ENCODE measurements around the gene DEDD2.

The DEDD2 gene

DNA sequence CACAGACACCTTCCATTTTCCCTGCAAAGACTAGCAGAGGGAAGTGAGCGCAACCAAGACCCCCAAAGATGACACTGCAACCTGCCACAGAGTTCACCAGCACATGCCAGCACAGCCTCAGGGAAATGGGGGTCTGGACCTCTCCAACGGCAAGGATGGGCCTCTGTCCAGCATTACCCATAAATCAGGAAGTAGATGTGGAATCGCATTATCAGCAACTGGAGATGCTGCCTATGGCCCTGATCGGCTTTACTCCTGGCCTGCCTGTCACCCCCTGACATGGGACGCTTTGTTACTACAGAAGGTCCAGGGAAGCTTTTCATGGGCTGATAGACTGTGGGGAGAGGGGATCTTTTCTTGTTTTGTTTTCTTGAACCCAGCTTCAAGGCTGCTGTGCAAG lies 43.8 kb downstream of the DEDD2 start:
- no peak for DNase-seq (ENCODE audit: low read depth, low spot score)

- no peak for DNase-seq (ENCODE audit: low read depth, low spot score)
These were observed 45.2 kb downstream of the DEDD2 start for GRCh38 chr19:42172261-42172660.

- no peak for DNase-seq (ENCODE audit: low read depth, low spot score)
These were observed 46.8 kb downstream of the DEDD2 start for GRCh38 chr19:42170715-42171114.

- DNase-seq (ENCODE audit: low read depth, low spot score), result no peak
These were observed 47.7 kb downstream of the DEDD2 start for GRCh38 chr19:42169486-42170413.

DNA sequence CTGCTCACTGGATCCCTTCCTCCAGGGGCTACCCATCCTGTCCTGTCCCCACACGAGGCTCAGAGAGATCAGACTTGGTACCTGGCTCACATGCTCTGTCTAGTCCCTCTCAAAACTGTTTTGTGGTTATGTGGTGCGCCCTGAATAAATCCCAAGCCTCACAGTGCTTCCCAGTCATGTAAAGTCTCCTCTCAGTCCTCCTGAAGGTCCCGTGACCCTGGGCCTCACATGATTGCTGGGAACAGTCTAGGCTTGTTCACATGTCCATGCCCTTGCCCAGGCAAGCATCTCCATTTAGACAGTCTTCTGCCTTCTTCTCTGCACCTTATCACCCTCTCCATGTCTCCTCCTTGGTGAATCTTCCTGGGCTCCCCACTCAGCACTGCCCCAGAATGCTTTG lies 49.3 kb downstream of the DEDD2 start:
- DNase-seq (ENCODE audit: low read depth, low spot score), result no peak

DNA sequence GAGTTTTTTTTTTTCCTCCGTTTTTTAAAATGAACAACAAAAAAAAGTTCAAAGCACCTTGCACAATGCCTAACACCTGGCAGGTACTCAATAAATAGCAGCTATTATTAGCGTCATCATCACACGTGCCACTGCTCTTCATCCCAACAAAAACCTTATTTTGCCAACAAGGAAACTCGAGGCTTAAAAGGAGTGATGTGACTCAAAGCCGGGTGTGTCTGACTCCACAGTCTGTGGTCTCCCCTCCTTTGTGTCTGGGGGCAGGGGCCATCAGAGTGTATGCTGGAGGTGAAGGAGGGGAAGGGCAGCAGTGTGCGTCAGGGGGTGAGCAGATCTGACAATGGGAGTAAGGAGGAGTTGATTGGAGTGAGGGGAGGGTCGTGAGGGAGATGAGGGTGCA lies 51.2 kb downstream of the DEDD2 start:
- DNase-seq (ENCODE audit: low read depth, low spot score), result no peak

DNA sequence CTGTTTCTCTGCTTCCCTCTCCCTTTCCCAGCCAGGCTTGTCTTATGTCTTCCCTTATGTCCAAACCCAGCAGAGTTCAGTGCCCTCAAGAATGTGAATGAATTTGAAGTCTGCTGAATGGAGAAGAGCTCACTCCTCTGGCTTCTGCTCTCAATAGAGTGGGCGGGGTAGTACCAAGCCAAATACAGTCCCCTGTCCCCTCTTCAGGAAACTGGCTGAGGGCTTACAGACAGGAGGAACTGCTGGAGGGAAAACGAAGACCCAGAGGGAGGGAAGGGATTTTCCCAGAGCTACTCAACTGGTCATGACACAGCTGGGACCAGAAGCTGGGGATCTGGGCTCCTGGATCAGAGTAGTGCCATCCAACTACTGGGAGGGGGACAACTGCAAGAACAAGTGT lies 52.3 kb downstream of the DEDD2 start:
- DNase-seq (ENCODE audit: low read depth, low spot score), result no peak

DNA sequence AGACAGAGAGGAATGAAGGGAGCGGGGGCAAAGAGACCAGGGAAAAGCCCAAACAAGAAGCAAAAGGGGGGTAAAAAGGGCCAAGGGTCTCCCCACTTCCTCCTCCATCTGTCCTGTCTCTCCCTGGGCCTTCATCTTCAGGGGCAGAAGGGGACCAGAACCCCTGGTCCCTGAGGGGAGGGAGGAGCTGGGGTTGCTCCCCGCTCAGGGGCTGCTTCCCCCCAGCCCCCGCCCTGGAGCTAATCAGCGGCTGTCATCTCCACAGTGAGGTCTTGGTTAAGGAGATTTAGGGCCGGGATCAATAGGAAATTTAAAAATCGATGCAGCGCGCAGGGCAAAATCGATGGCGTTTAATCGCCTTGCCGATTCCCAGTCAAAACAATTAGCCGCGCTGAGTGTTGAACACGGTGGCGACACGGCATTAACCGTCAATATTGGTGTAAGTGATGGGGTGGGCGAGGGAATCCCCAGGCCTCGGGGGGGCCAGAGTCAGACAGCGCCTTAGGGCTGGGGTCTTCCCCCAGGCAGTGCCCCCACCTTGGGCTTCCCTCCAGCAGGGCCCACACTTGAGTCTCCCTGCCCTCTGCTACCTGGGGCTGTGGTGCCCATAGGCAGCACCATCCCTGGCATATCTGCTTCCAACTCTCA lies 55.7 kb downstream of the DEDD2 start:
- no peak for DNase-seq (ENCODE audit: low read depth, low spot score)

- no peak for DNase-seq (ENCODE audit: low read depth, low spot score)
These were observed 57.5 kb downstream of the DEDD2 start for GRCh38 chr19:42159942-42160341.

GRCh38 chr19:42158926-42159325 lies 58.6 kb downstream of the DEDD2 start:
- DNase-seq (ENCODE audit: low read depth, low spot score), result no peak

DNA sequence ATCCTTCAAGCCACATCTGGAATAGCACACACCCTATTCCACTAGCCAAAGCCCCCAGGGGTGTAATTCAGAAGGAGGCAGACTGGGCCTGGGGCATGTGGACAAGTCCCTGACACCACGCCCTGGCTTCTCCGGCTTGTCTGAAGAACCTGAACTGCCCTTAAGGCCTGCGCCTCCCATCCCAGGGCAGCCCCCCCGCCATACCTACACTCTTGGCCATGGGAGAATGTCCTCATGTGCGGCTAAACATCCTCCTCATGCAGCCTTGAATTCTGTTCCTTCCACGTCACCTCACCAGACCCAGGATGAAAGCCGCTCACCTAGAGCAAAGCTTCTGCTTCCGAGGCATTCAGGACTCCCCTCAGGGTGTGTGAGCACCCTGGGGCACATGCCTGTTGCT lies 60.9 kb downstream of the DEDD2 start:
- DNase-seq (ENCODE audit: low read depth, low spot score), result no peak

GRCh38 chr19:42155796-42156195 lies 61.7 kb downstream of the DEDD2 start:
- DNase-seq (ENCODE audit: low read depth, low spot score), result no peak

GRCh38 chr19:42154471-42155323 lies 62.8 kb downstream of the DEDD2 start:
- no peak for DNase-seq (ENCODE audit: low read depth, low spot score)

GRCh38 chr19:42153672-42154433 lies 63.6 kb downstream of the DEDD2 start:
- no peak for DNase-seq (ENCODE audit: low read depth, low spot score)

DNA sequence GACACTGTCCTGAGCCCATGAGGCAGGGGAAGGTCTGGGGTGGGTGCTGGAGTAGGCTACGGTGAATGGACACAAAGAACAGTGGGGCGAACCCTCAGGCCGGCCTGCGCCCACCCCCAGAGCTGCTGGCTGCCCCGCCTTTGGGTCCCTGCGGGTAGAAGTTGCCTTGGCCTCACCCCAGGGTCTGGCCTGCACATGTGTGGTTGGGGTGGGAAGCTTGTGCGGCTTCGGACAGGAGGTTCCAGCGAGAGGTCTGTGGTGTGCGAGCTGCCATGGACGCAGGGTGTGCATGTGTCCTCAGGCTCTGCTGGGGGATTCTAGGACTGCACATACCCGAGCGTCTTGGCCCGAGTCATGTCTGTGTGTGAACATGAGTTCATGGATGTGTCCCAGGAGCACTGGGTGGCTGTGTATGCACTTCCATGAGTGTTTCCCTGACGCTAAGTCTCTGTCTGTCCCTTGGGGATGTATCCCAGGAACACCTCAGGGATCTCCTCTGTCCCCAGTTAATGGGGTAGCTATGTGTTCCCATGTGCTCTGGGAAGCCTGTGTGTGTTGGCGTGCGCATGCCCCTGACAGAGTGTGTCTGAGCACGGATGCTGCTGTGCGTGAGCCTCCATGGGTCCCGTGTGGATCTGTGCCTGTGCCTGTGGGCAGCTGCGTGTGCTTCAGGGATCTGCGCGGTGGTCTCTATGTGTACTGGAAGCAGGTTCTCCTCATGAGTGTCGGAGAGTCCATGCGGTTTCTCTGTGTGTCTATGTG lies 64.4 kb downstream of the DEDD2 start:
- DNase-seq (ENCODE audit: low read depth, low spot score), result no peak

DNA sequence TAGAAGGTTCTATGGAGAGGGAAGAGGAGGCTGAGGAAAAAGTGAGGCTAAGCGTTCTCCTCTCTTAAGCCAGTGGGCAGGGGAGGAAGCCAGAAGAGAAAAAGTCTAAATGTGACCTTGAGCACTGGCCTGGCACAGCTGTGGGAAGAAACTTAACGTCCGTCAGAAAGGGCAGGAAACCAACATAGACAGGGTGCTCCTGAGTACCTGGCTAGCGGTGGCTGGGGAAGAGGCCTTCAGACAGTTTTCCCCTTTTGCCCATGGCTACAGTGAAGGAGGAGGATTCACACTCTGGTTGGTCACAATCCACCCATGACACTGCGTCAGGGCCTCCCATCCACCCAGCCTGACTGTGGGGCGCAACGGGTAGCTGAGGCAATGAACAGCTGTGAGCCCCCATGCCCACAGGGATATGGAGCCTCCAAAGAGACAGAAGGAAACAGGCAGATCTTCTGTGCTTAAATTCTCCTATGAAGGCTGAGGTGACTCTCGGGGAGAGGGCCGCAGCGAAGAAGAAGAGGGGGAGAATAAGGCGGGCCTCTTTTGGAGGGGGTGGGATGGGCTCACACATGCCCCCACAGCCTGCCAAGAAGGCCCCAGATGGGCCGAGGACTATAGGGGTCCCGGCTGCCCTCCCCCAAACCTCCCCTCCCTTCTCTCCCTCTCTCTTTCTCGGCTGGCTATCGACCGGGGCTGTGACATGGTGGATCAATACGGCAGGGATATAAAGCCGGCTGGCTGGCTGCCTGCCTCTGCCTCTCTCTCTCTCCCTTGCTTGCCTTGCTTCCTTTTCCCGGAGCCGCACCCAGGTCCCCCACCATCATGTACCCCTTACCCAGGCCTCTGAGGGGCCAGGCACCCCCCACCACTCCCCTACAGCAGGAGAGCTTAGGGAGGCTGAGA lies 65.4 kb downstream of the DEDD2 start:
- DNase-seq (ENCODE audit: low read depth, low spot score), result no peak

- no peak for DNase-seq (ENCODE audit: low read depth, low spot score)
These were observed 66.5 kb downstream of the DEDD2 start for GRCh38 chr19:42150911-42151361.

DNA sequence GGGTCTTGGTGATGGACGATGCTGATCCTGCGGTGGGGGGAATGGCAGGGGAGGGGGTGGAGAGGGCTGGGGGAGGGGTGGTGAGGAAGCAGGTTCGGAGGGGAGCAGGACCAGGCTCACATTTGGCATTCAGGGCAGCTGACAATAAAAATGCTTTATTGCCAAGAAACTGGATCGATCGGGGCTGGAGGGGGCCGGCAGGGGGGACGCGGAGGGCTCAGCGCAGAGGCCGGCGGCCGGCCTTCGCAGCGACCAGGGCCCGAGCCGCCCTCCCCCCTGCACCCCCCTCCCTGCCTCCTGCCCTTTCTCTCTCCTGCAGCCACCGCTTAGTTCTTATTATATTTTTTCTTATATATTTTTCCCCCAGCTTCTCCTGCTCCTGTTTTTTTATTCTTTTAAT lies 67.1 kb downstream of the DEDD2 start:
- no peak for DNase-seq (ENCODE audit: low read depth, low spot score)

GRCh38 chr19:42149447-42150202 lies 67.9 kb downstream of the DEDD2 start:
- no peak for DNase-seq (ENCODE audit: low read depth, low spot score)

All from iPS DF 19.7 (cell line).